T-helper 2 cell treated with Interferon-gamma antibody and Interleukin-4, amounts not matched to agents 100 ng/mL and 5 ng/mL, for 36 hours (primary cell): ENCODE measurements around the gene DPEP1. TPM values are rescaled to one million over a fixed set of nuclear protein-coding genes. Genes with fewer than 3 reads are reported as not detected.
"Not testable (repeated sequence)": the region's sequence is repeated elsewhere in the genome, so short reads cannot be mapped to it uniquely, and the experiment has no call there.

Experiments
- intact Hi-C: fragments of 100-400 bp; cut with micrococcal nuclease; formaldehyde crosslinking; loops from one replicate; pipeline ENCODE4 v1.15.1; 2023
- total RNA-seq: library from RNA; stranded (reverse); gene quantifications from 2 replicates; pipeline ENCODE4 v1.2.3, GENCODE V29; 2022

The DPEP1 gene
- total RNA-seq, 1 donor from 2014 or later = not detected

DNA sequence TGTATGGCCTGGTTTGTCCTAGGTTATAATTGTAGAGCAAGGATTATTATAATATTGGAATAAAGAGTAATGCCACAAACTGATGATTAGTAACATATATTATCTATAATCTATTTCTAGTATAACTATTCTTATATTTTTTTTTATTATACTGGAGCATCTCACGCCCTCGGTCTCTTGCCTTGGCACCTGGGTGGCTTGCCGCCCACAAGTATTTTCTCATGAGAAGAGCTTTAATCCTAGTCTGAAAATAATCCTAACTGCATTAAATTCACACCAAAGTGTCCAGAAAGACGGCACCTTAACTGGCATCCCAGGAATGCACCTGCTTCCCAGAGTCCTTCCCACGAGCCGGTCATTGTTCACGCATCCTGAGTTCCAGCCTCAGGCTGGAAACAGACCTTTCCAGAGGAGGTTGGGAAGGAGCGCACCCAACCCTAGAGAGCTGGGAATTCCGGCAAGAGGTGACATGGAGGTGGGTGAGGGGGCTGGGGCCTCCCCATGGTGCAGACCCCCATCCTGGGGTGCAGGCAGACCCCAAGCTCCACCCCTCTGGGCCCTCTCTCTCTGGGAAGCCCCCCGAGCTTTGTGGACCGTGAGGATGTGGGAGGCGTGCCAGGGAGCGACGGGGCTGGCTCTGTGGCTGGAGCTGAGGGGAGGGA lies 28.1 kb downstream of the DPEP1 start:
- intact Hi-C loops = loop anchor here (1.0 kb wide), 1 partner anchor 67 kb away; no protein-coding TSS in a partner anchor

- intact Hi-C loops = no loop called here
Observed at GRCh38 chr16:89642574-89642973, 29.1 kb downstream of the DPEP1 start.

DNA sequence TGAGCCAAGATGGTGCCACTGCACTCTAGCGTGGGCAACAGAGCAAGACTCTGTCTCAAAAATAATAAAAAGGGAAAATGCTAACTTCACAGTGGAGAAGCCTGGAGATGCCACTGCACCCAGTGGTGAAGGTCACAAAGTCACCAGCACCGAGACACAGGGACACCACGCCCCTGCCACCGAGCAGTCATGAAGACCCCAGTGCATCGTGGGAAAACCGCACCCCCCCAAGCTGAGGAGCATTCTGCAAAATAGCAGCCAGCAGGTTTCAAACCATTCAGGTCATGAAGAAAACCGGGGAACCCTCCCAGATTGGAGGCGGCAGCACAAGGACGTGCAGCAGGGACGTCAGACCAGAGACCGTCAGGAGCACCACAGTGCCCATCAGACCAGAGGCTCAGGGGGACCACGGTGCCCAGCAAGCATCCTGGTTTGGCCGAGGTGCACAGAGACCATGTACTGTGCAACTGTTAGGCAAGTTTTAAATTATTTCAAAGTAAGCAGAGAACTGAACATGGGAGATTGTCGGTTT lies 30.4 kb downstream of the DPEP1 start:
- intact Hi-C loops = no loop called here

DNA sequence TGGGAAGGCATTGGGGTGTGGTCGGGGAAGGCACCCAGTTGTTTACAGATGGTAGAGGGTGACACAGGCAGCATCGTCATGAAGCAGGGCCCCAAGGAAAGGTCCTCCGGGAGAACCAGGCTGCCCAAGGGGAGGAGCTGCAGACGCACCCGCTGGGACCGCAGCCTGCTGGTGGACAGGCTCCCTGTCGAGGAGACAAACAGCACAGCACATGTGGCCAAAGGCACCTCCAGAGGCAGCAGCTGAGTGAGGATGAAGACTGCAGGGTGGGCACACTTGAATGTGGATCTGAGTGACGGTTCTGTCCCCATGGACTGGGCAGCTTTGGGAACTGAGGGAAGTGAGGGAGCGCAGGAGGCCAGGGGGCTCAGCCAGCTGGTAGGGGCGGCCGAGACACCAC lies 31.7 kb downstream of the DPEP1 start:
- intact Hi-C loops = no loop called here

- intact Hi-C loops = no loop called here
Observed at GRCh38 chr16:89646270-89646669, 32.8 kb downstream of the DPEP1 start.

- intact Hi-C loops = no loop called here
Observed at GRCh38 chr16:89646906-89647305, 33.5 kb downstream of the DPEP1 start.

GRCh38 chr16:89651584-89651983 lies 38.1 kb downstream of the DPEP1 start:
- intact Hi-C loops = no loop called here

GRCh38 chr16:89653656-89654295 lies 40.3 kb downstream of the DPEP1 start:
- intact Hi-C loops = no loop called here

- intact Hi-C loops = loop anchor here (5.0 kb wide), 4 partner anchors 47 to 413 kb away; partner anchors contain the start of genes RPL13, SPATA2L, VPS9D1 and ZNF276
Observed at GRCh38 chr16:89655062-89655643, 41.7 kb downstream of the DPEP1 start.

DNA sequence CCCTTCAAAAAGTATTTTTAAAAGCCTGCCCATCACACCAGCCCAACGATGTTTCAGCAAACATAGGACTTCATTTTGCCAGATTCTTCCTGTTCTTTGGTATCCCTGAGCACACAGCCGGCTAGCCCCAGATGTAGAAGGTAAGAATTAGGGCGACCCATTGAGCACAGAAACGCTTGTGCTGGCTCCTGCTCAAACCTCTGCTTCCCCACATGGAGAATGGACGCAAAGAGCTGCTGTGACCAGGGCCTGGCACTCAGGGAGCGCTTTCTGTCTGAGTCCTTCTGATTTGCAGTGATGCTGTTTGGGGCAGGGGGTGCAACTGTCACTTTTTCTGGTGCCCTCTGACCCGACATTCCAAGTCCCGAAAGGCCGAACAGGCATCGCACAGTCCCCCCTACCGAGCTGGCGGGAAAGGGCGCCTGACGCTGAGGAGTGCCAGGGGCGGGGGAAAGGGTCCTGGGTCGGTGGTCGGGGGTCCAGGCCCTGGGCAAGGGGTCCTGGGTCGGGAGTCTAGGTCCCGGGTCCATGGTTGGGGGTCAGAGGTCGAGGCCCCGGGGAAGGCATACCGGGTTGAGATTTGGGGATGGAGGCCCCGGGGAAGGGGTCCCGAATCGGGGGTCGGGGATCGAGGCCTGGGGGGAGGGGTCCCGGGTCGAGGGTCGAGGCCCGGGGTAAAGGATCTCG lies 43.1 kb downstream of the DPEP1 start:
- intact Hi-C loops = loop anchor here (1.0 to 5.0 kb wide), 5 partner anchors 30 to 414 kb away; partner anchors contain the start of genes CDK10, RPL13, SPATA2L and VPS9D1

DNA sequence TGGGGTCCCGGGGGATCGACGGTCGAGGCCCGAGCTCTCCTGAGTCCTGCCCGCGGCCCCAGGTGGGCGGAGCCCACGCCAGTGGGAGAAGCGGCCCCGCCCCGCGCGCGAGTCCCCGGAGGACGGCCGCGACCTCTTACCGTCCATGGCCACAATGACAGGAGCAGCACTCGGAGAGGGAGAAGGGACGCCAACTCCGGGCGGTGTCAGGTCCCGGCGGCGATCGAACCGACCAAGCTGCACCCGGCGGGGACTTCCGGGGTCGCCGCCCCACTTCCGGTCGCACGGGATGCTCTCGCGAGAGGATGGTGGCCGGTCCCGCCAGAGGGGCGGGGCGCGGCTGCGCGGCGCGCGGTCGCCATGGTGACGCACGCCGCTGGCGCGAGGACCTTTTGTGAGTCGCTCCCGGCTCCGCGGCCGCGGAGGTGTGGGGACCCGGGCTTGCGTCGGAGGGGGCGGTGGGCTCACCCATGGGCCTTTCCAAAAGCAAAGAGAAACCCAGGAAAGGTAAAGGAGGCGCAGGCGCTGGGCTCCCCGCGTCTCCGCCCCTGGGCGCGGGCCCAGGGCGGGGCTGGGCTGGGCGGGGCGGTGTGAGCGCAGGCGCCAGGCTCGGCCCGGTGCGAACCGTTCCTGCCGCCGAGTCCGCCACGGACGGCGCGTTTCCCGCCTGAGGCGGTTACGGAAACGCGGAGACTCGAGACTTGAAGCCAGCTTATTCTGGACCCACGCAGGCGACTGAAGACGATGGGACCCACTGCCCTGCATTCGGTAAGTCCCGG lies 44.2 kb downstream of the DPEP1 start, which contains the start of the genes CHMP1A and SPATA33:
Gene CHMP1A, minus strand, starts transcription at position 267 of the 779 bp plus-strand sequence. Its CDS starts 120 bp downstream, at position 147.
Gene SPATA33, plus strand, starts transcription at position 395 of the 779 bp plus-strand sequence. Its CDS starts 76 bp downstream, at position 471.
- intact Hi-C loops = loop anchor here (1.0 to 5.0 kb wide), 5 partner anchors 29 to 415 kb away; partner anchors contain the start of genes CDK10, RPL13, SPATA2L and VPS9D1

GRCh38 chr16:89658221-89658879 lies 44.9 kb downstream of the DPEP1 start:
- intact Hi-C loops = loop anchor here (5.0 kb wide), 4 partner anchors 44 to 416 kb away; partner anchors contain the start of genes RPL13, SPATA2L, VPS9D1 and ZNF276

GRCh38 chr16:89660146-89660545 lies 46.7 kb downstream of the DPEP1 start:
- intact Hi-C loops = no loop called here

DNA sequence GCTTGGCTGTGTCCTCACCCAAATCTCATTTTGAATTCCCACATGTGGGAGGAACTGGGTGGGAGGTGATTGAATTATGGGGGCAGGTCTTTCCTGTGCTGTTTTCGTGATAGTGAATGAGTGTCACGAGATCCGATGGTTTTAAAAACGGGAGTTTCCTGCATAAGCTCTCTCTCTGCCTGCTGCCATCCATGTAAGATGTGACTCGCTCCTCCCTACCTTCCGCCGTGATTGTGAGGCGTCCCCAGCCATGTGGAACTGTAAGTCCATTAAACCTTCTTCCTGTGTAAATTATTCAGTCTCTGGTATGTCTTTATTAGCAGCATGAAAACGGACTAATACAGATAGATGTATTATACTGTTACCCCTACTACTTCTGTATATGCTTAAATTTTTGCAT lies 47.8 kb downstream of the DPEP1 start:
- intact Hi-C loops = no loop called here

DNA sequence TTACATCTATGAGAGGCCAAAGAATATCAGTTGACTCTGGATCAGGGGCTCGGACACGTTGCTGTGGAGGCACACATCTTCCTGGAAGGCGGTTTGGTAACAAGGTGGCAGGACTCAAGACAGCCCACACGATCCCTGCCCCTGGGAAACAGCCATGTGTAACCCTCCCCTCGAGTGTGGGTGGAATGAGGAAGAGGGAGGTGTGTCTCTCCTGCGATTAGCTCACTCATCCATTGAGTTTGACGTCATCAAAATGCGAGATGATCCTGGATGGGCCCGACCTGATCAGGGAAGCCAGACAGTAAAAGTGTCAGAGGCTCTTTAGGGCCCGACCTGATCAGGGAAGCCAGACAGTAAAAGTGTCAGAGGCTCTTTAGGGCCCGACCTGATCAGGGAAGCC lies 50.8 kb downstream of the DPEP1 start:
- intact Hi-C loops = not testable (repeated sequence)

DNA sequence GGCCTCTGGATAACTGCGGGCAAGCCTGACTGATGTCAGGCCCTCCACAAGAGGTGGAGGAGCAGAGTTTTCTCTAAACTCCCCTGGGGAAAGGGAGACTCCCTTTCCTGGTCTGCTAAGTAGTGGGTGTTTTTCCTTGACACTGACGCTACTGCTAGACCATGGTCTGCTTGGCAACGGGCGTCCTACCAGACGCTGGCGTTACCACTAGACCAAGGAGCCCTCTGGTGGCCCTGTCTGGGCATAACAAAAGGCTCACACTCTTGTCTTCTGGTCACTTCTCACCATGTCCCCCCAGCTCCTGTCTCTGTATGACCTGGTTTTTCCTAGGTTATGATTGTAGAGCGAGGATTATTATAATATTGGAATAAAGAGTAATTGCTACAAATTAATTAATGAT lies 53.6 kb downstream of the DPEP1 start:
- intact Hi-C loops = not testable (repeated sequence)

DNA sequence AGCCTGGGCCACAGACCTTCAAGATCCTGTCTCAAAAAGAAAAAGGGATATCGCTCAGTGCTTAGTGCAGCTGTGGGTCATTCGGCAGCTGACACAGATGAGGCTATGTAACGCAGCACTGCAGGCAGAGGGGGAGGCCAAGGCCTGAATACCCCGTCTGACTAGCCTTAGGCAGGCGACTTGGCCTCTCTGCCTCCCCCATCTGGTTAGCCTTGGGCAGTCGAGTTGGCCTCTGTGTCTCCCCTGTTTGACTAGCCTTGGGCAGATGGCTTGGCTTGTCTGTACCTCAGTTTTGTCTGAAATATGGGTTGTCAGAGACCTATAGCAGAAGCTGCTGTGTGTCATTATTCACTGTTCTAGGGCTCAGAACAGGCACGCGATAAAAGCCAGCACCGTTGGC lies 54.2 kb downstream of the DPEP1 start:
- intact Hi-C loops = no loop called here

DNA sequence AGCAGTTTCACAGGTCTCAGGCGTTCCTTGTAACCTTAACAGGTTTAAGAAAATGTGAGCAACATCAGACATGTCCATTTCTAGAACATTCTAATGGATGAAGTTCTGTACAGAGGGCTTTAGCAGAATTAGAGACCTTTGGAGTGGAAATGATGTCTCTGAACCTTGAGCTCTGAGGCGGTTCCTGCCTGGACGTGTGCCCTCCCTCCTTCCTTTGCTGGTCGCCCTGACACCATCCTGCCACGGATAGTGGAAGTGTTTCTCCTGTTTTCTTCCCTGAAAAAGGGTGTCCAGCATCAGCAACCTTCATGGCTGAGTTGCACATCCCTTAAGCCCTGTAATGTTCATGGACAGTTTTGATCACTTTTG lies 55.3 kb downstream of the DPEP1 start:
- intact Hi-C loops = no loop called here

GRCh38 chr16:89669755-89670154 lies 56.3 kb downstream of the DPEP1 start:
- intact Hi-C loops = no loop called here
